Measurements from ENCODE around the gene WDFY4. TPM values are rescaled to one million over a fixed set of nuclear protein-coding genes. Genes with fewer than 3 reads are reported as not detected.

WDFY4 gene
- total RNA-seq, 1 donor from 2014 or later = 0.25 TPM

GRCh38 chr10:48839809-48840679 lies 155.4 kb downstream of the WDFY4 start:
- Mint-ChIP-seq H3K4me3 (ENCODE audit: unreplicated experiment) (no peak overlapping the region), H3K4me1 (ENCODE audit: low read depth, unreplicated experiment) (no peaks in the 10 kb centered on the region)

DNA sequence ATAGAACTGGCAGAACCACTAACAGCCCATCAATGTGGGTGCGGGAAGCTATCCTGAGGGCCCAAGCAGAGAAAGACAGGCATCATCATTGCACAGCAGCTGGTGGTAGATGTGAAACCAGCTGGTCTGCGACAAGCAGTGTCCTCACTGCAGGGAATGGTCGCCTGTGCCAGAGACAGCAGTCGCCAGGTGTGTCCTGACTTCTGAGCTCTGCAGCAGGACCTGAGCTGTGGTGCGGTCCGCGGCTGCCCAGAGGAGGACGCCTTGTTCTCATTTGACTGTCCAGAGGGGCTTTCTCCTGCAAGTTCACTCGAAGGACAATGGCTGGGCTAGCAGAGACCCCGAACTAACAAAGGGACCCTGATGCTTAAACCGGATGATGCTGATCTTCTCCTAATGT lies 157.6 kb downstream of the WDFY4 start:
- H2AFZ ChIP-seq (ENCODE audit: low read depth, low read length) = no peak overlapping the region
- TF ChIP-seq, protein P1, sequence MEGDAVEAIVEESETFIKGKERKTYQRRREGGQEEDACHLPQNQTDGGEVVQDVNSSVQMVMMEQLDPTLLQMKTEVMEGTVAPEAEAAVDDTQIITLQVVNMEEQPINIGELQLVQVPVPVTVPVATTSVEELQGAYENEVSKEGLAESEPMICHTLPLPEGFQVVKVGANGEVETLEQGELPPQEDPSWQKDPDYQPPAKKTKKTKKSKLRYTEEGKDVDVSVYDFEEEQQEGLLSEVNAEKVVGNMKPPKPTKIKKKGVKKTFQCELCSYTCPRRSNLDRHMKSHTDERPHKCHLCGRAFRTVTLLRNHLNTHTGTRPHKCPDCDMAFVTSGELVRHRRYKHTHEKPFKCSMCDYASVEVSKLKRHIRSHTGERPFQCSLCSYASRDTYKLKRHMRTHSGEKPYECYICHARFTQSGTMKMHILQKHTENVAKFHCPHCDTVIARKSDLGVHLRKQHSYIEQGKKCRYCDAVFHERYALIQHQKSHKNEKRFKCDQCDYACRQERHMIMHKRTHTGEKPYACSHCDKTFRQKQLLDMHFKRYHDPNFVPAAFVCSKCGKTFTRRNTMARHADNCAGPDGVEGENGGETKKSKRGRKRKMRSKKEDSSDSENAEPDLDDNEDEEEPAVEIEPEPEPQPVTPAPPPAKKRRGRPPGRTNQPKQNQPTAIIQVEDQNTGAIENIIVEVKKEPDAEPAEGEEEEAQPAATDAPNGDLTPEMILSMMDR (IDR thresholded peaks at IDR 0.05; ENCODE audit: insufficient read depth, low read depth, low read length) = no peak
- no peak for TF ChIP-seq EZH2 (IDR thresholded peaks at IDR 0.05; ENCODE audit: insufficient read depth, low read length)
- H3K4me3 Mint-ChIP-seq (ENCODE audit: unreplicated experiment) = no peak overlapping the region
- no peaks in the 10 kb centered on the region for H3K9me3 ChIP-seq (ENCODE audit: insufficient read depth, low read depth, low read length)
- no peaks in the 10 kb centered on the region for H3K36me3 ChIP-seq (ENCODE audit: insufficient read depth, low read length)
- H3K27ac ChIP-seq (ENCODE audit: low read depth, low read length) = no peak overlapping the region
- no peaks in the 10 kb centered on the region for H3K4me1 ChIP-seq (ENCODE audit: insufficient read depth, low read length)
- peaks cover 14% of the 10 kb centered on the region for H3K27me3 Mint-ChIP-seq (ENCODE audit: low read depth, unreplicated experiment)
- no peak for DNase-seq (ENCODE audit: low read depth)
- H3K4me2 ChIP-seq (ENCODE audit: low read length) = no peak overlapping the region
- H3K79me2 ChIP-seq (ENCODE audit: insufficient read depth, low read length) = no peaks in the 10 kb centered on the region
- H3K36me3 Mint-ChIP-seq (ENCODE audit: low read depth, unreplicated experiment) = no peaks in the 10 kb centered on the region
- no peak for FAIRE-seq
- peaks cover 4% of the 10 kb centered on the region for H3K27me3 ChIP-seq (ENCODE audit: insufficient read depth, low read length)
- H3K27ac Mint-ChIP-seq (ENCODE audit: unreplicated experiment) = no peak overlapping the region
- H3K9ac ChIP-seq (ENCODE audit: low read length) = no peak overlapping the region
- H3K4me3 ChIP-seq (ENCODE audit: insufficient read depth, low read depth, low read length) = no peak overlapping the region
- no peaks in the 10 kb centered on the region for H4K20me1 ChIP-seq (ENCODE audit: insufficient read depth, low read length)
- no peaks in the 10 kb centered on the region for H3K9me3 Mint-ChIP-seq (ENCODE audit: unreplicated experiment)
- no peaks in the 10 kb centered on the region for H3K4me1 Mint-ChIP-seq (ENCODE audit: low read depth, unreplicated experiment)

More at GRCh38 chr10:48839809-48840679, 155.4 kb downstream of the WDFY4 start:
- H3K9me3 Mint-ChIP-seq (ENCODE audit: unreplicated experiment) = no peaks in the 10 kb centered on the region
- Histone ChIP-seq H3K27ac (ENCODE audit: low read depth, low read length) (no peak overlapping the region), H3K79me2 (ENCODE audit: insufficient read depth, low read length) (no peaks in the 10 kb centered on the region), H3K4me3 (ENCODE audit: insufficient read depth, low read depth, low read length) (no peak overlapping the region), H3K9ac (ENCODE audit: low read length) (no peak overlapping the region), H3K4me2 (ENCODE audit: low read length) (no peak overlapping the region), H3K27me3 (ENCODE audit: insufficient read depth, low read length) (peaks cover 4% of the 10 kb centered on the region), H2AFZ (ENCODE audit: low read depth, low read length) (no peak overlapping the region), H3K9me3 (ENCODE audit: insufficient read depth, low read depth, low read length) (no peaks in the 10 kb centered on the region), H3K36me3 (ENCODE audit: insufficient read depth, low read length) (no peaks in the 10 kb centered on the region), H3K4me1 (ENCODE audit: insufficient read depth, low read length) (no peaks in the 10 kb centered on the region), H4K20me1 (ENCODE audit: insufficient read depth, low read length) (no peaks in the 10 kb centered on the region)
- peaks cover 29% of the 10 kb centered on the region for H3K27me3 Mint-ChIP-seq (ENCODE audit: low read depth, unreplicated experiment)
- DNase-seq (ENCODE audit: low read depth) (no peak), FAIRE-seq (no peak)
- H3K36me3 Mint-ChIP-seq (ENCODE audit: low read depth, unreplicated experiment) = no peaks in the 10 kb centered on the region
- TF ChIP-seq, protein P1 (IDR thresholded peaks at IDR 0.05; ENCODE audit: insufficient read depth, low read depth, low read length) = no peak
- TF ChIP-seq EZH2 (IDR thresholded peaks at IDR 0.05; ENCODE audit: insufficient read depth, low read length) = no peak
- no peak overlapping the region for H3K27ac Mint-ChIP-seq (ENCODE audit: unreplicated experiment)

DNA sequence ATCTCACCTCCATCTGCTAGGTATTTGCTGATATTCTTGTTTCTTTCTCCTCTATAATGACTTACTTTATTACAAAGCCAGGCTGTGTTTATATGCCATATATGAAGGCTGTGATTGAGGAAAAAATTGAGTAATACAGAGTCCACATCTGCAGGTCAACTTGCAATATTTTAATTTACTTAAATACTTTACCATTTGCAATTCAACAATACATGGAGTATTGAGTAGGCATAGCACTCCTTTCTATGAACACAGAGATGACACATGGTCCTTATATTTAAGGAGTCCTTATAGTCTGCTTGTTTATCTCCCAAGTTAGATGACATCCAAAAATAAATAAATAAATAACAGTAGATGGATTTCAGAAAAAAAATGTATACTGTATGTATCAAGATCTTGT lies 158.5 kb downstream of the WDFY4 start:
- no peak for FAIRE-seq
- Mint-ChIP-seq H3K27me3 (ENCODE audit: low read depth, unreplicated experiment) (peaks cover 13% of the 10 kb centered on the region), H3K4me3 (ENCODE audit: unreplicated experiment) (no peak overlapping the region), H3K27ac (ENCODE audit: unreplicated experiment) (no peak overlapping the region), H3K9me3 (ENCODE audit: unreplicated experiment) (no peaks in the 10 kb centered on the region), H3K4me1 (ENCODE audit: low read depth, unreplicated experiment) (no peaks in the 10 kb centered on the region), H3K36me3 (ENCODE audit: low read depth, unreplicated experiment) (no peaks in the 10 kb centered on the region)
- Histone ChIP-seq H3K9me3 (ENCODE audit: insufficient read depth, low read depth, low read length) (no peaks in the 10 kb centered on the region), H3K36me3 (ENCODE audit: insufficient read depth, low read length) (no peaks in the 10 kb centered on the region), H3K9ac (ENCODE audit: low read length) (no peak overlapping the region), H3K4me1 (ENCODE audit: insufficient read depth, low read length) (no peaks in the 10 kb centered on the region), H3K27ac (ENCODE audit: low read depth, low read length) (no peak overlapping the region), H3K79me2 (ENCODE audit: insufficient read depth, low read length) (no peaks in the 10 kb centered on the region), H4K20me1 (ENCODE audit: insufficient read depth, low read length) (no peaks in the 10 kb centered on the region), H2AFZ (ENCODE audit: low read depth, low read length) (no peak overlapping the region), H3K27me3 (ENCODE audit: insufficient read depth, low read length) (peaks cover 4% of the 10 kb centered on the region), H3K4me2 (ENCODE audit: low read length) (no peak overlapping the region), H3K4me3 (ENCODE audit: insufficient read depth, low read depth, low read length) (no peak overlapping the region)
- DNase-seq (ENCODE audit: low read depth) = no peak
- TF ChIP-seq, protein P1 (IDR thresholded peaks at IDR 0.05; ENCODE audit: insufficient read depth, low read depth, low read length) = no peak
- TF ChIP-seq EZH2 (IDR thresholded peaks at IDR 0.05; ENCODE audit: insufficient read depth, low read length) = no peak

Data from astrocyte (in vitro differentiated cells and primary cell).